H1 (cell line): Measurements from ENCODE around the gene GMNN. TPM values are rescaled to one million over a fixed set of nuclear protein-coding genes. Genes with fewer than 3 reads are reported as not detected.

ENCODE experiments used
- CTCF ChIP-seq, 3 experiments: IDR thresholded peaks; 1 replicate in 2 of 3; 2 replicates in 1 of 3; pipeline versions ENCODE4 v1.5.1 to v1.6.1; 2011; ENCODE audit warnings: low read length in 3 of 3, mild to moderate bottlenecking in 3 of 3, inconsistent platforms in 2 of 3, low read depth in 1 of 3, moderate library complexity in 1 of 3; ENCODE audit not compliant: insufficient read depth in 1 of 3; ENCODE audit errors: control extremely low read depth in 1 of 3
- polyA plus RNA-seq, 7 experiments: library from polyadenylated mRNA; depleted of rRNA in 3 of 7; stranded (reverse) in 5 of 7; unstranded in 2 of 7; fragments of >200 nt in 5 of 7; fragments of 200-250 nt in 2 of 7; gene quantifications; 1 replicate in 5 of 7; 2 replicates in 1 of 7; 4 replicates in 1 of 7; pipeline versions ENCODE4 v1.2.1 to v1.2.3, GENCODE V29; 2011 to 2013; ENCODE audit warnings: missing spikeins in 2 of 7, mixed read lengths in 2 of 7
- total RNA-seq: library from RNA; stranded (reverse); fragmentation: NEBNext Ultra II Directional; extraction: Animal tissue kit (Norgen Biotek cat#: 25700); gene quantifications from 2 replicates; pipeline ENCODE4 v1.2.1, GENCODE V29; 2021

Gene GMNN
- total and polyA plus RNA-seq, 2 of the 8 experiments (the other 6 are each of a cell fraction or from before 2014, with no cell fraction given), result 65.9 to 101 TPM

GRCh38 chr6:24831771-24832716 lies 57.3 kb downstream of the GMNN start (continued):
- TF ChIP-seq CTCF (IDR thresholded peaks at IDR 0.05; ENCODE audit: control extremely low read depth in 1 of 3, insufficient read depth in 1 of 3, low read depth in 1 of 3, low read length in 3 of 3), result no peak
- TF ChIP-seq, all 59 proteins: peak for 0
